H9 (cell line): ENCODE data around the gene LRP1-AS. TPM values are rescaled to one million over a fixed set of nuclear protein-coding genes. Genes with fewer than 3 reads are reported as not detected.

Source experiments
- DNase-seq: peaks from one replicate; pipeline ENCODE4 v3.0.0-alpha.2; 2017
- H2AFZ ChIP-seq: one replicate; pipeline ENCODE4 v1.6.1; 2013; ENCODE audit warnings: mild to moderate bottlenecking, low read length, control low read depth, moderate library complexity
- H2AK5ac ChIP-seq: 2 replicates; pipeline ENCODE4 v1.6.1; 2013; ENCODE audit warnings: low read length, control low read depth, mixed read lengths; ENCODE audit not compliant: insufficient read length
- H2BK120ac ChIP-seq: one replicate; pipeline ENCODE4 v1.6.1; 2013; ENCODE audit warnings: low read depth, mild to moderate bottlenecking, low read length, control low read depth, inconsistent platforms; ENCODE audit not compliant: poor library complexity, severe bottlenecking
- H2BK12ac ChIP-seq: 2 replicates; pipeline ENCODE4 v1.6.1; 2013; ENCODE audit warnings: low read length, control low read depth, mixed read lengths, low read depth; ENCODE audit not compliant: insufficient read length
- H2BK15ac ChIP-seq: 2 replicates; pipeline ENCODE4 v1.6.1; 2013; ENCODE audit warnings: low read depth, low read length, control low read depth
- H2BK20ac ChIP-seq: one replicate; pipeline ENCODE4 v1.6.1; 2013; ENCODE audit warnings: low read depth, mild to moderate bottlenecking, low read length, control low read depth, inconsistent platforms; ENCODE audit not compliant: poor library complexity, severe bottlenecking
- H2BK5ac ChIP-seq: 2 replicates; pipeline ENCODE4 v1.6.1; 2013; ENCODE audit warnings: low read length, control low read depth, mixed read lengths; ENCODE audit not compliant: insufficient read length
- H3K14ac ChIP-seq: 2 replicates; pipeline ENCODE4 v1.6.1; 2013; ENCODE audit warnings: low read length, control low read depth; ENCODE audit not compliant: insufficient read depth
- H3K18ac ChIP-seq: 2 replicates; pipeline ENCODE4 v1.6.1; 2013; ENCODE audit warnings: low read depth, mild to moderate bottlenecking, mixed read lengths, low read length, control low read depth; ENCODE audit not compliant: insufficient read length
- H3K23ac ChIP-seq: 2 replicates; pipeline ENCODE4 v1.6.1; 2013; ENCODE audit warnings: low read length, control low read depth, mixed read lengths, low read depth; ENCODE audit not compliant: insufficient read length
- H3K23me2 ChIP-seq: 2 replicates; pipeline ENCODE4 v1.6.1; 2013; ENCODE audit warnings: low read depth, mild to moderate bottlenecking, mixed read lengths, low read length, control low read depth; ENCODE audit not compliant: insufficient read length, poor library complexity, severe bottlenecking
- H3K27ac ChIP-seq: 2 replicates; pipeline ENCODE4 v1.5.1; 2013; ENCODE audit warnings: low read length, control low read depth, mixed read lengths, low read depth; ENCODE audit not compliant: insufficient read length
- H3K27me3 ChIP-seq: 2 replicates; pipeline ENCODE4 v1.6.1; 2013; ENCODE audit warnings: low read length, control low read depth, inconsistent platforms; ENCODE audit not compliant: insufficient read depth
- H3K4ac ChIP-seq: 2 replicates; pipeline ENCODE4 v1.6.1; 2013; ENCODE audit warnings: low read depth, mild to moderate bottlenecking, control low read depth, inconsistent platforms, low read length, moderate library complexity
- H3K4me1 ChIP-seq: 2 replicates; pipeline ENCODE4 v1.6.1; 2013; ENCODE audit warnings: low read length, control low read depth, inconsistent platforms; ENCODE audit not compliant: insufficient read depth
- H3K4me2 ChIP-seq: 2 replicates; pipeline ENCODE4 v1.6.1; 2013; ENCODE audit warnings: low read length, control low read depth, mixed read lengths; ENCODE audit not compliant: insufficient read length, insufficient read depth
- H3K56ac ChIP-seq: 2 replicates; pipeline ENCODE4 v1.6.1; 2013; ENCODE audit warnings: low read depth, mild to moderate bottlenecking, mixed read lengths, low read length, control low read depth; ENCODE audit not compliant: insufficient read length
- H3K79me1 ChIP-seq: 2 replicates; pipeline ENCODE4 v1.6.1; 2013; ENCODE audit warnings: low read depth, mild to moderate bottlenecking, moderate library complexity, low read length, control low read depth, inconsistent platforms; ENCODE audit not compliant: insufficient read depth, poor library complexity, severe bottlenecking
- H3K79me2 ChIP-seq: 2 replicates; pipeline ENCODE4 v1.6.1; 2013; ENCODE audit warnings: low read length, control low read depth, inconsistent platforms; ENCODE audit not compliant: insufficient read depth
- H3K9ac ChIP-seq: 2 replicates; pipeline ENCODE4 v1.6.1; 2013; ENCODE audit warnings: low read length, control low read depth, mixed read lengths; ENCODE audit not compliant: insufficient read length; ENCODE audit errors: extremely low read depth
- H3K9me3 ChIP-seq: one replicate; pipeline ENCODE4 v1.6.1; 2013; ENCODE audit warnings: low read depth, low read length, inconsistent platforms; ENCODE audit not compliant: control insufficient read depth
- H3T11ph ChIP-seq: one replicate; pipeline ENCODE4 v1.6.1; 2013; ENCODE audit warnings: mild to moderate bottlenecking, low read length, control low read depth, inconsistent platforms
- H4K20me1 ChIP-seq: one replicate; pipeline ENCODE4 v1.6.1; 2013; ENCODE audit not compliant: control insufficient read depth, insufficient read length, insufficient read depth
- H4K5ac ChIP-seq: 2 replicates; pipeline ENCODE4 v1.6.1; 2013; ENCODE audit warnings: low read depth, mild to moderate bottlenecking, mixed read lengths, low read length, control low read depth; ENCODE audit not compliant: insufficient read length
- H4K8ac ChIP-seq: replicated peaks from 2 replicates; pipeline ENCODE4 v1.6.1; 2013; ENCODE audit warnings: low read length, control low read depth, mixed read lengths, low read depth; ENCODE audit not compliant: insufficient read length
- H4K91ac ChIP-seq: 2 replicates; pipeline ENCODE4 v1.6.1; 2013; ENCODE audit warnings: low read depth, mild to moderate bottlenecking, moderate library complexity, mixed read lengths, low read length, control low read depth; ENCODE audit not compliant: insufficient read length
- H3K27ac Mint-ChIP-seq, 3 experiments: 2 replicates in 2 of 3; 3 replicates in 1 of 3; pipeline ENCODE4 v1.8.0; 2020 to 2021; ENCODE audit warnings: mixed read lengths in 3 of 3, mild to moderate bottlenecking in 1 of 3, moderate library complexity in 1 of 3
- H3K27me3 Mint-ChIP-seq: 2 replicates; pipeline ENCODE4 v1.8.0; 2021; ENCODE audit warnings: low read depth, mild to moderate bottlenecking, moderate library complexity, mixed read lengths
- H3K36me3 Mint-ChIP-seq, 3 experiments: 2 replicates in 2 of 3; 3 replicates in 1 of 3; pipeline ENCODE4 v1.8.0; 2020 to 2021; ENCODE audit warnings: low read depth in 3 of 3, mixed read lengths in 3 of 3; ENCODE audit not compliant: insufficient read depth in 1 of 3
- H3K4me1 Mint-ChIP-seq, 2 experiments: 2 replicates each; pipeline ENCODE4 v1.8.0; 2020; ENCODE audit warnings: mixed read lengths in 2 of 2
- H3K4me3 Mint-ChIP-seq, 2 experiments: 2 replicates in 1 of 2; 3 replicates in 1 of 2; pipeline ENCODE4 v1.8.0; 2020 to 2021; ENCODE audit warnings: mild to moderate bottlenecking in 2 of 2, mixed read lengths in 2 of 2, moderate library complexity in 1 of 2
- H3K9me3 Mint-ChIP-seq, 2 experiments: 2 replicates in 1 of 2; 3 replicates in 1 of 2; pipeline ENCODE4 v1.8.0; 2020; ENCODE audit warnings: mild to moderate bottlenecking in 2 of 2, mixed read lengths in 2 of 2, moderate library complexity in 1 of 2
- CTCF ChIP-seq: fragments of 200-600 bp; sonication (generic); conservative IDR thresholded peaks from 3 replicates; pipeline ENCODE4 v1.8.0; 2021; ENCODE audit warnings: antibody characterized with exemption, mild to moderate bottlenecking
- WGBS: extraction: QIAGEN DNeasy Blood & Tissue Kit; methylation state at CpG from one replicate; pipeline ENCODE4 v1.1.7; 2013; ENCODE audit warnings: missing lambda C conversion rate, low lambda C conversion rate, mixed read lengths; ENCODE audit not compliant: insufficient read length; ENCODE audit errors: extremely low coverage; 5-methylcytosine and 5-hydroxymethylcytosine counted together
- total RNA-seq: library from RNA; stranded (reverse); gene quantifications from 2 replicates; pipeline ENCODE4 v1.2.1, GENCODE V29; 2021

The LRP1-AS gene
- total RNA-seq, 1 experiment from 2014 or later = not detected

- H2BK120ac ChIP-seq = no peak overlapping the region
- no peak for TF ChIP-seq CTCF
- no peak overlapping the region for H3T11ph ChIP-seq
- H3K36me3 Mint-ChIP-seq = peaks cover 5 to 64% (median 56%) of the 10 kb centered on the region in 3 experiments
- H4K5ac ChIP-seq = no peak overlapping the region
- H3K23me2 ChIP-seq = no peaks in the 10 kb centered on the region
- H3K4me1 Mint-ChIP-seq = peaks cover 17 to 19% of the 10 kb centered on the region in 2 experiments
- no peak overlapping the region for H2AFZ ChIP-seq
- H3K14ac ChIP-seq = no peak overlapping the region
- H2BK20ac ChIP-seq = no peak overlapping the region
- no peaks in the 10 kb centered on the region; the same call in 1 of the 2 replicates for H3K27me3 Mint-ChIP-seq
- WGBS = no CpG with 5 or more reads among the region's 11 CpGs
- H3K4me1 ChIP-seq = no peaks in the 10 kb centered on the region
- no peak overlapping the region for H2BK12ac ChIP-seq
- DNase-seq = no peak
- H3K56ac ChIP-seq = no peak overlapping the region
- H4K20me1 ChIP-seq = no peaks in the 10 kb centered on the region
- H3K23ac ChIP-seq = no peak overlapping the region
- no peaks in the 10 kb centered on the region for H3K79me2 ChIP-seq
- no peak overlapping the region for H2BK15ac ChIP-seq
- H3K27ac ChIP-seq = no peak overlapping the region
- H4K91ac ChIP-seq = no peak overlapping the region
- H3K79me1 ChIP-seq = no peaks in the 10 kb centered on the region
- H3K4me3 Mint-ChIP-seq = 0 out of 5 replicates have a peak overlapping the region, but pooled peaks of 1 of the 2 experiments have one; percentile 25
- H3K4me2 ChIP-seq = no peak overlapping the region
- no peak overlapping the region for H3K9ac ChIP-seq
- no peak overlapping the region; a peak in 1 of 7 replicates for H3K27ac Mint-ChIP-seq
- no peak overlapping the region for H2AK5ac ChIP-seq
- H3K9me3 Mint-ChIP-seq = no peaks in the 10 kb centered on the region
- H4K8ac ChIP-seq = no peak overlapping the region
- no peak overlapping the region for H2BK5ac ChIP-seq
- H3K18ac ChIP-seq = no peak overlapping the region
- no peaks in the 10 kb centered on the region for H3K9me3 ChIP-seq
- H3K4ac ChIP-seq = no peak overlapping the region
- no peaks in the 10 kb centered on the region for H3K27me3 ChIP-seq
Measured at GRCh38 chr12:57099047-57099714, 48.2 kb downstream of the LRP1-AS start.
